GM19452 (cell line): ENCODE data around the gene HEMGN.
A peak's percentile ranks its signal among the peaks of the same experiment; 100 is the strongest.
"Not testable (repeated sequence)": the region's sequence is repeated elsewhere in the genome, so short reads cannot be mapped to it uniquely, and the experiment has no call there.

Source experiments
- ATAC-seq: cut with Tn5 transposase; IDR thresholded peaks from one replicate; pipeline ENCODE4 v1.9.1; 2021; ENCODE audit not compliant: unreplicated experiment

The HEMGN gene, protein sequence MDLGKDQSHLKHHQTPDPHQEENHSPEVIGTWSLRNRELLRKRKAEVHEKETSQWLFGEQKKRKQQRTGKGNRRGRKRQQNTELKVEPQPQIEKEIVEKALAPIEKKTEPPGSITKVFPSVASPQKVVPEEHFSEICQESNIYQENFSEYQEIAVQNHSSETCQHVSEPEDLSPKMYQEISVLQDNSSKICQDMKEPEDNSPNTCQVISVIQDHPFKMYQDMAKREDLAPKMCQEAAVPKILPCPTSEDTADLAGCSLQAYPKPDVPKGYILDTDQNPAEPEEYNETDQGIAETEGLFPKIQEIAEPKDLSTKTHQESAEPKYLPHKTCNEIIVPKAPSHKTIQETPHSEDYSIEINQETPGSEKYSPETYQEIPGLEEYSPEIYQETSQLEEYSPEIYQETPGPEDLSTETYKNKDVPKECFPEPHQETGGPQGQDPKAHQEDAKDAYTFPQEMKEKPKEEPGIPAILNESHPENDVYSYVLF

GRCh38 chr9:97938081-97938644 is at the start of gene HEMGN:
HEMGN (minus strand) TSS chr9:97938172; CDS start chr9:97938136, 36 bp downstream.
- peak; percentile 71 for ATAC-seq

DNA sequence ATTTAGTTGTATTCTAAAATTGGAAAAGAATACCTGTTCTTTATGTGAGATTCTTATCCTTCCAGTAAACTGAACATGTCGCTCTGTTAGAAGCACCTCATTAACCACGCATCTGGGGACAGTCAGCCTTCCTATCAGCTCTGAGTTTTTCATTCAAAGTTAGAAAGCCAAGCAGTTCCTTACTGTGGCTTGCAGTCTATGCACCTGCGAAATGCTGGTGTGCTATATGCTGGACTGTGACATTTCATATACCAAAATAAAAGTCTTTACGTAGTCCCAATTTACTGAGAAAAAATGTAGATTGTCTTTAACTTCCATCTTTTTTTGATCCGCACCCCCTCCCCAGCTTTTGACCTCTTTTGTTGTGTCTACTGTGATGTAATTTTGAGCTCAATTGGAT is 49.5 kb upstream of the HEMGN start:
- ATAC-seq, result no peak

DNA sequence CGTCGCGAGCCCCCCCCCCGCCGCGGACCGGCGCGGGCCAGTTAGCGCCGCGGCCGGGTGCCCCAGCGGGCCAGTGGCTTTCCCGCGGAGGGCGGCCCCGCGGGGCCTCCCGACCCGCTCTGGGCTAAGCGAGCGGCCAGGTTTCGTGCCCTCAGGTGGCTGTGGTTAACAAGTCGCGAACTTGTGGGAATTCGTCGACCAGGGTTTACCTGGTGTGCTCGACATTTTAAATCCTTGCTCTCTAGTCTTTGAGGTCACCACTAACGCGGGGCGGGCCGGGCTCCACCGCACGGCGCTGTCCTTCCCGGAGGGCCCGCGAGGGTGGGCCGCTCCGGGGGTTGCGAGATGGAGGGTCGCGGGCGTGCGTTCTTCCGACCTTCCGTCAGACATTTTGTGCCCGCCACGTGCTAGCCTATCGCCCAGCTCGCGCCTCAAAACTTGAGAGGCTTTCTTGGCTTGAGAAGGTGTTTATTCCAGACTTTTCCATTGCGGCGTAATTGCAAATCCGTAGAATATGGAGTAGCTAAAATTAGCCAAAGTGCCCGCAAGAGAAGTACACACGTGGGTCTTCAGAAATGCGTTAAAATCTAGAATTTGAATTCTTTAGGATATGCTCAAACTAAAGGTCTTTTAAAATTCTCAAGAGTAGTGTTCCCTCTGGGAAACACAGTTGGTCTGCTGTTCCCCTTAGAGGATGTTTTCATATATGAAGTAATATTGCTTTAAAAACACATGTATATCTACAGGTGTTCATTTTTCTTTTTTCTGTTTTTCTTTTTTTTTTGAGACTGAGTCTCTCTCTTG is 47.3 kb upstream of the HEMGN start:
- ATAC-seq, result peak; percentile 10

- peak; percentile 29 for ATAC-seq
These were observed 46.5 kb upstream of the HEMGN start for GRCh38 chr9:97984188-97985057.

DNA sequence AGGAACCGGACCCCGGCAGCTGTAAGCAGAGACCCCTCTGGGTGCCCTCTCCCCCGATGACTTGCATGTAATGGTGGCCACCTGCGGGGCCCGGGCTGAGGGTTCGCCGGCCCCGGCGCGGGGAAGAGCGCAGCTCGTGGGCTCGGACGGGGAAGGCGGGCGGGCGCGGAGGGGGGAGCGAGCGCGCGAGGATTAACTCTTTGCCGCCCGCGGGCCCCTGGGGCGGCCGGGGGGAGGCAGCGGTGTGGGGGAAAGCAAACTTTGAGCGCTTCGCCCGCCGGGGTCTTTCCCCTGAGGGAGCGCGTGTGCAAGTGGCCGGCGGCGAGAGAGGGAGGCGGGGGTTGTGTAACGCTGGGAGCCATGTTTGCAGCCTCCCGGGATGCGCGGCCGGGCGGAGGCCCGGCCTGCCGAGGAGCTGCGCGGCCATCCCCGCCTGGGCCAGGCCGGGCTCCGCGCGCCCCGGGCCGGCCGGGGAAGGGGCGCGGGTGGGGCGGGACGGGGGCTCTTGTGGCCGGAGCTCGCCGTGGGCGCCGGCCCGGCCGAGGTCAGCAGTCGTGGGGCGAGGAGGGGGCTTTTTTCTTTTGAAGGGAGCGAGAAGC is 45.7 kb upstream of the HEMGN start:
- peak; percentile 9 for ATAC-seq

DNA sequence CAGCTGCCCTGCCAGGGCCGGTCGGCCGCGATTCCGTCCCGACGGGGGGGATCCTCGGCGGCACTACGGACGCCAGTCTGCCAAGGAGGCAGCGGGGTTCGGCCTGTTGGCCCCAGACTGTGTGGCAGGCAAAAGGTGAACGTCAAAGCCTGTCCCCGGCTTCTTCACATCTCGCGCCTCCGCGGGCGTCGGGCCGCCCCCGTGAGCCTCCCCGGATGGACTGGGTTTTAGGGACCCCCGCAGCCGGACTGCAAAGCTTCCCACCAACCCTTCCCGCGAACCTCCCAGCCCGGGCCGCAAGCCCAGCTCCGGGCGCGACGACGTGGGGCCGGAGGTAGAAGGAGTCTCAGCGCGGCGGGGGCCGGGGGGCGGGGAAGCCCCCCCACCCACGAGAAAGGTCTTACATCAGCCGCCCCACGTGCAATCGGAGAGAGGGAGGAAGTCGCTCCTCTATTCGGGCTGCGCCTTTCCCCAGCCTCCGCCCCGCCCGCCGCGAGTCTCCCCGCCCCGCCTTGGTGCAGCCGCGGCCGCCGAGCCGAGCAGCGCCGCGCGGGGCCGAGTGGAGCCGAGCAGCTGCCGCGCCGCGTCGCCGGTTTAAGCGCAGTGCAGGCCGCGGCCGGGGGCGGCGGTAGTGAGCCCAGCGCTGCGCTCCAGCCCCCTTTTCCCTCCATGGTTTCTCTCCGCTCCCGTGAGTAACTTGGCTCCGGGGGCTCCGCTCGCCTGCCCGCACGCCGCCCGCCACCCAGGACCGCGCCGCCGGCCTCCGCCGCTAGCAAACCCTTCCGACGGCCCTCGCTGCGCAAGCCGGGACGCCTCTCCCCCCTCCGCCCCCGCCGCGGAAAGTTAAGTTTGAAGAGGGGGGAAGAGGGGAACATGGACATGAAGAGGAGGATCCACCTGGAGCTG is 45.0 kb upstream of the HEMGN start, which contains the start of gene ANP32B:
ANP32B (plus strand) TSS at position 659 of the 906 bp plus-strand sequence; CDS start at position 874, 215 bp downstream.
- ATAC-seq, result peak; percentile 67

DNA sequence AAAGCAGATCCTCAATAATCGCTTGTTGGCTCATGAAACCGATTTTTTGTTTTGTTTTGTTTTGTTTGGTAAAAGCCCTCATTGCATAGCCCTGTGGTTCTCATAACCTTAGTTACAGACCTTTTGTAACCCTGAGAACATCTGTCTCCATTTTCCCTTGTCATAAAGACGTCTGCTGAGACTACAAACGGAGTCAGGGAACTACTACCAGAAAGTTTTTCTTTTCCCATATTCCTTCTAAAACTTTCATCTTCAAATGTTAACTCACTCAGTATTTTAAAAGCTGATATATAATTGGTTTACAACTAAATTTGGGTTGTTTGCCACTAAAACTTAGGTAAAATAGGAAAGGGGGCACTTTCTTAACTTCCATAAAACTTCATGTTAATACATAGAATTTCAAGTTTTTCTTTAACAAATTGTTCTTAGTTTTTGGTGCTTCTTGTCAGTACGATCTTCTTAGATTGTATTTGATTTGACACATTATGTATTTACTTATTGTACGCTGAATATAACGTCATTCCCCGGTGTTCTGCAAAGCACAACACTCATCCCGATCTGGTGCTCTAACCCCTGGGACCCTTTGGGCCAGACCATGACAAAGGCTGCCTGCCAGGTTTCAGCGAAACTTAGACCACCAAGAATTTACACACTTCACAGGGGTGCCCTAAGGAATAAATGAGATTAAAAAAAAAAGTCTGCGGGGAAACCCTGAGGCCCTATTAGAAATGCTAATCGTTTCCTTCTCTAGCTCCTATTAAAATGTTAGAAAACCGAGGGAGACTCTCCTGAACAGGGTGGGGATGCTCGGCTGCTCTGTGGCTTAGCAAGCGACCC is 44.1 kb upstream of the HEMGN start:
- no peak for ATAC-seq

DNA sequence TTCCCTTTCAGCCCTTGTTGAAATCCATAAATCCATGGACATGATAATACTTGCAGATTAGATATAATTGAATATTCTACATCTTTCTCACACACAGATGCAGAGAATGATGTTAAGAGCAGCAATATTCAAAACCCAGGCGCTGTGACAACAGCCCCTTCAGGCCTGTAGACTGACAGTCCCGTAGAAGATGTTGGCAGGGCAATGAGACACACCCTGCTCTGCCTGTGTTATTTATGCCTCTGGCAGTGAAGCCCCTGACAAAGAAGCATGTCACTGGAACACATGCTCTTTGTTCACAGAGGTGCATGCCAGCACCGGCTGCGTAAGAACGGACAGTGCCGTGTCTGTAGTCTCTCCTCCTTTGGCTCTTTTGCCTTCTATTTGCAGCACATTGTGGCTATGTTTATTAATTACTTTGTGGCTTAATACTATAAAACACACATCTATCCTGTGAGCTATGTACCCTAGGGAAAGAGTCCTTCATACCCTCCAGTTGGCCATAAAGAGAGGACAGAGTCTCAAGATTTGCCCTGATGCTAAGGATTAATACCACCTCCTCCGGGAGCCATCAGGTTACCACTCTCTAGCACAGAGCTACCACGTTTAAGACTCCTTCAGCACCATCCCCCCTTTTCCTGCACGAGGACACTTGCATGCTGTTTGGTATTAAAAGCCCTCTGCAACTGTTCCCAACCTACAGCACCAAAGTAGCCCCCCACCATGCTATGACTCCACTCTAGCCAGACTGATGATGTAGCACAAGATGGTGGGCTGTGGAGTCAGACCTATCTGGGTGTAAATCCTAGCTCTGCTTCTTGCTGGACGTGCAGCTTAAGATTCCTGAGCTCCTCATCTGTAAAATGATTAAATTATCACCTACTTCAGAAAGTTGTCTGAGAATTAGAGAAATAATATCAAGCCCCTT is 43.2 kb upstream of the HEMGN start:
- no peak for ATAC-seq

- ATAC-seq, result no peak
These were observed 42.5 kb upstream of the HEMGN start for GRCh38 chr9:97980479-97980803.

GRCh38 chr9:97979788-97980478 is 42.0 kb upstream of the HEMGN start:
- no peak for ATAC-seq

DNA sequence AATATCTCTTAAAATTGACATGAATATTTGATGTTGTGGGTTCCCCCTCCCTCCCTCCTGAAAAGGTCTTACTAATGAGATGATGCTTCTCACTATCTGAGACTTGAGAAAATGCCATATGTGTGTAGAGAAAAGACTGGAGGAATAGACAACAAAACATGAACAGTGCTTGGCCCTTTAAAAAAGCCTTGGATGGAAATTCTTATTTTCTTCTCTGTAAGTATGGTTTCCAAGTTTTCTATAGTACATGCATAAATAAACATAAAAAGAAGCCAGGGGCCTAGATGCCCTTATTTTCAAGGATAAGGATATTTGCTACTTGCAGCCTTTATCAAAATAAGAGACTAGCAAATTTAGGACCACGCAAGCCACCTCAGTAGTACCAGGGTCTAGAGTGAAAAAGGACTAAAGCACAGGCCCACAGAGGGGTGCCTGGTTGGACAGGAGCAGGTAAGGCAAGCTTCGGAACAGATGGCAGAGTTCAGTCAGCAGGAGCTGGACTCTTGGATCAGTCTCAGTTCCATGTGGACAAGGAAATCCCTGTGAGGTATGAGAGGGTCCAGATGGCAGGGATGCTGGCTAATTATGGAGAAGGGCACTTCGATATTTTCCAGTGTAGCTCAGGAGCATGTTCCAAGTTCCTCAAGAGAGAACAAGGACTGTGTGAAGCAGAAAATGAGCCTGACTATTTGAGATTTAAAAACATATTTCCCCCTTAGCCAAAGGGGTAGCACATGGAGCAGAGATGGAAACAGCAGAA is 40.6 kb upstream of the HEMGN start:
- ATAC-seq, result no peak

- not testable (repeated sequence) for ATAC-seq
These were observed 38.7 kb upstream of the HEMGN start for GRCh38 chr9:97976633-97977032.

GRCh38 chr9:97975376-97975775 is 37.4 kb upstream of the HEMGN start:
- no peak for ATAC-seq

- ATAC-seq, result no peak
These were observed 34.8 kb upstream of the HEMGN start for GRCh38 chr9:97972753-97973152.

- ATAC-seq, result no peak
These were observed 32.2 kb upstream of the HEMGN start for GRCh38 chr9:97970165-97970564.

DNA sequence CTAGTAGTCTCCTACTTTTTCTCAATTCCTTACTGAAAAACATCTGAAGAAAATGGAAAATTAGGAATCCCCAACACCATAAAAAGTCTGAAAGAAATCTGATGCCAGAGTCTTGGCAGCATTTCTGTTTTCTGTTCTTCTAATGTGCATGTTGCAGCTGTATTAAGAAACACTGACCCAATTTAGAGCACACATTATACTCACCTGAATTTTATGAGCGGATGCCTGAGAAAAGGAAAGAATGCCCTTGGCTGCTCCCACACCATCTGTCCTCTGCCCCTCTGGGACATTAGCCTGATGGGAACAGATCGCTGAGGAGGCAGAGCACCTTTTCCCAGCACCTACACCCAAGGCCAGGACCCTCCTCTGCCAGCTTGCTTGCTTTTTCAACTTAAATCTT is 31.0 kb upstream of the HEMGN start:
- ATAC-seq, result no peak
